Tibial nerve (tissue), 4 donors: ENCODE results near the gene SLIT3.

Experiments used
- EP300 ChIP-seq, 2 donors: sonication (generic); formaldehyde crosslinking; IDR thresholded peaks; one replicate each; pipeline ENCODE4 v1.6.1; 2017; ENCODE audit warnings: antibody characterized with exemption in 2 of 2, mild to moderate bottlenecking in 1 of 2
- POLR2A ChIP-seq, 2 donors: fragments of 450-650 bp; IDR thresholded peaks; one replicate each; pipeline ENCODE4 v1.6.1; 2017; ENCODE audit warnings: antibody characterized with exemption in 2 of 2, mild to moderate bottlenecking in 2 of 2, moderate library complexity in 2 of 2
- TF ChIP-seq, protein P1 (sequence below), 5 experiments: fragments of 200-600 bp in 3 of 5; fragments of 450-650 bp in 2 of 5; sonication (generic) in 3 of 5; IDR thresholded peaks; one replicate each; pipeline ENCODE4 v1.5.1; 2016 to 2019; ENCODE audit warnings: antibody characterized with exemption in 5 of 5, mild to moderate bottlenecking in 3 of 5, moderate library complexity in 2 of 5

- TF ChIP-seq, protein P1, sequence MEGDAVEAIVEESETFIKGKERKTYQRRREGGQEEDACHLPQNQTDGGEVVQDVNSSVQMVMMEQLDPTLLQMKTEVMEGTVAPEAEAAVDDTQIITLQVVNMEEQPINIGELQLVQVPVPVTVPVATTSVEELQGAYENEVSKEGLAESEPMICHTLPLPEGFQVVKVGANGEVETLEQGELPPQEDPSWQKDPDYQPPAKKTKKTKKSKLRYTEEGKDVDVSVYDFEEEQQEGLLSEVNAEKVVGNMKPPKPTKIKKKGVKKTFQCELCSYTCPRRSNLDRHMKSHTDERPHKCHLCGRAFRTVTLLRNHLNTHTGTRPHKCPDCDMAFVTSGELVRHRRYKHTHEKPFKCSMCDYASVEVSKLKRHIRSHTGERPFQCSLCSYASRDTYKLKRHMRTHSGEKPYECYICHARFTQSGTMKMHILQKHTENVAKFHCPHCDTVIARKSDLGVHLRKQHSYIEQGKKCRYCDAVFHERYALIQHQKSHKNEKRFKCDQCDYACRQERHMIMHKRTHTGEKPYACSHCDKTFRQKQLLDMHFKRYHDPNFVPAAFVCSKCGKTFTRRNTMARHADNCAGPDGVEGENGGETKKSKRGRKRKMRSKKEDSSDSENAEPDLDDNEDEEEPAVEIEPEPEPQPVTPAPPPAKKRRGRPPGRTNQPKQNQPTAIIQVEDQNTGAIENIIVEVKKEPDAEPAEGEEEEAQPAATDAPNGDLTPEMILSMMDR (IDR thresholded peaks at IDR 0.05), result no peak
- no peak for TF ChIP-seq POLR2A (IDR thresholded peaks at IDR 0.05)
- no peak for TF ChIP-seq EP300 (IDR thresholded peaks at IDR 0.05)
Measured at GRCh38 chr5:168749391-168750100, 551.4 kb downstream of the SLIT3 start.
